ENCODE measurements around the gene IRX1.
A peak's percentile ranks its signal among the peaks of the same experiment; 100 is the strongest.

IRX1 gene

GRCh38 chr5:3595006-3595961 lies at the start of gene IRX1:
Gene IRX1 (plus strand): TSS chr5:3595832. CDS start chr5:3596106, 274 bp downstream.
- TF ChIP-seq, protein P1, sequence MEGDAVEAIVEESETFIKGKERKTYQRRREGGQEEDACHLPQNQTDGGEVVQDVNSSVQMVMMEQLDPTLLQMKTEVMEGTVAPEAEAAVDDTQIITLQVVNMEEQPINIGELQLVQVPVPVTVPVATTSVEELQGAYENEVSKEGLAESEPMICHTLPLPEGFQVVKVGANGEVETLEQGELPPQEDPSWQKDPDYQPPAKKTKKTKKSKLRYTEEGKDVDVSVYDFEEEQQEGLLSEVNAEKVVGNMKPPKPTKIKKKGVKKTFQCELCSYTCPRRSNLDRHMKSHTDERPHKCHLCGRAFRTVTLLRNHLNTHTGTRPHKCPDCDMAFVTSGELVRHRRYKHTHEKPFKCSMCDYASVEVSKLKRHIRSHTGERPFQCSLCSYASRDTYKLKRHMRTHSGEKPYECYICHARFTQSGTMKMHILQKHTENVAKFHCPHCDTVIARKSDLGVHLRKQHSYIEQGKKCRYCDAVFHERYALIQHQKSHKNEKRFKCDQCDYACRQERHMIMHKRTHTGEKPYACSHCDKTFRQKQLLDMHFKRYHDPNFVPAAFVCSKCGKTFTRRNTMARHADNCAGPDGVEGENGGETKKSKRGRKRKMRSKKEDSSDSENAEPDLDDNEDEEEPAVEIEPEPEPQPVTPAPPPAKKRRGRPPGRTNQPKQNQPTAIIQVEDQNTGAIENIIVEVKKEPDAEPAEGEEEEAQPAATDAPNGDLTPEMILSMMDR (IDR thresholded peaks at IDR 0.05; ENCODE audit: insufficient read depth, low read depth, low read length, missing control alignments): no peak
- H3K4me3 ChIP-seq (ENCODE audit: low read length): peak within 1 kb of the TSS; percentile 73
- DNase-seq (ENCODE audit: low read depth): peak; percentile 84

DNA sequence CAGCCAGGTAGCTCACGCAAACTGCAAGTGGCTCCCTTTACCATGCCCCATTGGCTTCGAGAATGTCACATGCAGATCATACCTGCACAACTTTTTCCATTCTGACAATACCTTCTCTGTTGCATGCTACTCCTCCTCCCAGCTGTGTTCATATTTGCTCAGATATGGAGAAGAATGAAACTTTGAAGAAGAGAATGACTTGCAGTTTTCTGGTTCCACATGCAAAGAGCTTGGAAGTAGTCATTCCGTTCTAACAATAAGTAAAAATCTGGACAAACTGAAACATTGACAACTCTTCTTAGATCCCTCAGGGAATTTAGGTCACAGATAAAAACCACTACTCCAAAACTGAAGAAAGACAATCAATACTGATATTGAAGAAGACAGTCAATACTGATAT lies 49.6 kb upstream of the IRX1 start:
- DNase-seq (ENCODE audit: low read depth): no peak
- H3K4me3 ChIP-seq (ENCODE audit: low read length): no peak overlapping the region
- TF ChIP-seq, protein P1 (IDR thresholded peaks at IDR 0.05; ENCODE audit: insufficient read depth, low read depth, low read length, missing control alignments): no peak

DNA sequence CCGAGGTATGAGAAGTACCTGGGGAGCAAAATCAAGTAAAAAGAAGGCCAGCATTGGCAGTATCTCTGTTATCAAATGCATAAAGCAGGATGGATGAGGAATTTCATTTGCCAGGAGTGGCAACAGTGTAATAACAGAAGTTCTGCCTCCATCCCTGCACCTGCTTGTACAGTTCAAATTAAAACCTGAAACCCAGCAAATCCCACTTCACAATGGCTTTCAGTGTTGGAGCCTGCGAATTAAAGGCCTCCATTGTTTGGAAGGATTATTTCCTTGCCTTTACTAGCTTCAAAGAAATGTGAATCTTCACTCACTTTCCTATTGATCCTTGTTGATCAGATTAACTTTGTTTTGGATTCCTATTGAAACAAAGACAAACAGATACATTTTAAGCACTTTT lies 31.5 kb upstream of the IRX1 start:
- no peak for DNase-seq (ENCODE audit: low read depth)
- TF ChIP-seq, protein P1 (IDR thresholded peaks at IDR 0.05; ENCODE audit: insufficient read depth, low read depth, low read length, missing control alignments): no peak
- no peak overlapping the region for H3K4me3 ChIP-seq (ENCODE audit: low read length)

DNA sequence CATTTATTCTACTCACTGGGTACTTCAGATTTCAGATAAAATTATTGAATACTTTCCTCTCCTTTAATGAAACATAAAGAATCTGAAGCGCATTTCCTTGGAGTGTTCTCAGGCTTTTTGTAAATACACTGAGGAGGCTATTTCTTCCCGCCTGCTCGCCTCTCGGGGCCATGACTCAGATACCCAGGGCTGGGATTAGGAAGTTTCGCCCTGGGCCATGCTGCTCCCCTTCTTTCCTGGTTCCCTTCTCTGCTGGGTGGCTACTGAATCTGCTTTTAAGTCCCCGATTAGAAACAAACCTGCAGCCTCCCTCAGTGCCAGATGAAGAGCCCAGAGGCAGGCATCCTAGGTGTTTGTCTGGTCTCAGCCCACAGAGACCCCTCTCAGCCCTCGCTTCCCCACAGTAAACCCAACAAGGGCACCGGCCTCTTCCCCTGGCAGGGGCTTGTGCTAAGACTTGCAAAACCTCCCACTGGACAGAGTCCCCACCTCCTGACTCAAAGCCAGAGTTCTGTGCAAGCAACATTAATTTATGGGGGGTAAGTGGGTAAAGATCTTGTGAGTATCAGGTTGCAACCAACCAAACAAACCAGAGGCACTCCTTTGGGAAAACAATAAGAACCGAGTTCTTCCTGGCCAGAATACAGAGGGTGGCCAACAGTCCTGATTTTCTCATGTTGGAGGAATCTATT lies 30.7 kb upstream of the IRX1 start:
- H3K4me3 ChIP-seq (ENCODE audit: low read length): no peak overlapping the region
- no peak for DNase-seq (ENCODE audit: low read depth)
- TF ChIP-seq, protein P1 (IDR thresholded peaks at IDR 0.05; ENCODE audit: insufficient read depth, low read depth, low read length, missing control alignments): no peak

DNA sequence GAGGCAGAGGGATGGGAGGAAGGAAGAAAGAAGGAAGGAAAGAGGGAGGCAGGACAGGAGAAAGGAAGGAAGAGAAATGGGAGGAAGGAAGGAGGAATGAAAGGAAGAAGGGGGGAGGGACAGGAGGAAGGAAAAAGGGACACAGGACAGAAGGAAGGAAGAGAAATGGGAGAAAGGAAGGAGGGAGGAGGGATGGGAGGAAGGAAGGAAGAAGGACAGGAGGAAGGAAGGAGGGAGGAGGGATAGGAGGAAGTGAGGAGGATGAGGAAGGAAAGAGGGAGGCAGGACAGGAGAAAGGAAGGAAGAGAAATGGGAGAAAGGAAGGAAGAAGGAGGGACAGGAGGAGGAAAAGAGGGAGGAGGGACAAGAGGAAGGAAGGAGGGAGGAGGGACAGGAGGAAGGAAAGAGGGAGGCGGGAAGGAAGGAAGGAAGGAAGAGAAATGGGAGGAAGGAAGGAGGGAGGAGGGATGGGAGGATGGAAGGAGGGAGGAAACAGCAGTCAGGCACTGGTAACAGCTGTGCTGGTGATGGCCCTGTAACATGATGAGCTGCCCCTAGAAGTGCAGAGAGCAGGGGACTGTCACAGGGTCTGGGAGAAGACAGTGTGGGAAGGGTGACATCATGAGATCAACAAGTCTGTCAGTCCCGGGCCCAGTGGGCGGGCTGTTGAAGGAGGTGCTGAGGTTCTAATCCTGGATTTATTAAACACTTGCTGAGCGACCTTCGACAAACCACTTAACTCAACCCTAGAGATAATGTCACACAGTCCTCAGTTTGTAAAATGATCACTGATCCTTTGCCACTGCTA lies 10.7 kb upstream of the IRX1 start:
- DNase-seq (ENCODE audit: low read depth): no peak
- H3K4me3 ChIP-seq (ENCODE audit: low read length): no peak overlapping the region
- TF ChIP-seq, protein P1 (IDR thresholded peaks at IDR 0.05; ENCODE audit: insufficient read depth, low read depth, low read length, missing control alignments): no peak

DNA sequence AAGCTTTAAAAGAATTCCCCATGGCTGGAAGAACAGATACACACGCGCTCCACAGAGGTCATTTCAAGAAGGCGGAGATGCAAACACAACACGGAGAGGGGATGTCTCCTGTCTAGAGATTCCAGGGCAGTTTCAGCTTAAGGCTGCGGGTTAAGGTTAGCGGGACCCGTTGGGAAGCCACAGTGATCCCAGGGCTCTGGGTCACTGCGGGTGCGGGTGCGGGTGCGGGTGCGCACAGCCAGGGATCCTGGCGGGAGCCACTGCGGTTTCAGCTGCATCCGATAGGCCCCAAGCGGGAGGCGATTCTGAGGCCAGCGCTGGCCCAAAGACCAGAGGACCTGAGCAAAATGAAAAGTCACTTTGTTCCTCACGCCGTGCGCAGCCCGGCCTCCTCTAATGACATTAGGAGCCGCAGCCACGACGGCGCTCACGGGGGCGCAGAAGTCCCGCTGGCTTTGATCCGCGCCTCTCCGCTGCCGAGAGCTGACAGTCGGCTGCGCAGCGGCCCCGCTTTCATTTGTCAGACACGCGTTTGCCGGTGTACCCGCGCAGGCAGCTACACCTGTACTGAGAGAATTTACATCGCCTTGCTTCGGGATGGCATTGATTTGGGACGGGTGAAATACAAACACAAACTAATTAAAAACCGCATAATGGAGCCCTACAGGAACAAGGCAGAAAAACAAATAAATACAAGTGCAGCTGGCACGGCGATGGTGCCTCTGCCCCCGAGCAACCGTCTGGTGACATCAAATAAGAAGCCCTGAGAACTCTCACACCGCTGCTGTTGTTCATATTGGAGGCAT lies 5.3 kb upstream of the IRX1 start:
- TF ChIP-seq, protein P1 (IDR thresholded peaks at IDR 0.05; ENCODE audit: insufficient read depth, low read depth, low read length, missing control alignments): no peak
- H3K4me3 ChIP-seq (ENCODE audit: low read length): no peak overlapping the region
- DNase-seq (ENCODE audit: low read depth): no peak

Data from epithelial cell of esophagus (primary cell).